Epithelial cell of esophagus (primary cell): Measurements from ENCODE around the gene FAF1.
A peak's percentile ranks its signal among the peaks of the same experiment; 100 is the strongest.
"Not testable (repeated sequence)": the region's sequence is repeated elsewhere in the genome, so short reads cannot be mapped to it uniquely, and the experiment has no call there.

ENCODE experiments used
- DNase-seq: peaks from one replicate; pipeline ENCODE4 v3.0.0; 2010; ENCODE audit warnings: low read depth
- H3K4me3 ChIP-seq: 2 replicates; pipeline ENCODE4 v1.5.1; 2011; ENCODE audit warnings: mild to moderate bottlenecking, low read length, control low read depth
- CTCF ChIP-seq: IDR thresholded peaks from 2 replicates; pipeline ENCODE4 v1.5.1; 2011; ENCODE audit warnings: low read depth, mild to moderate bottlenecking, low read length, control low read depth, inconsistent platforms; ENCODE audit not compliant: insufficient read depth; ENCODE audit errors: missing control alignments

The FAF1 gene

GRCh38 chr1:50959303-50959912, 659 bp downstream of the FAF1 start:
- TF ChIP-seq CTCF: no peak
- peak overlapping the region; percentile 63 for H3K4me3 ChIP-seq
- peak; percentile 65 for DNase-seq

GRCh38 chr1:50955116-50955515, 5.0 kb downstream of the FAF1 start:
- no peak for DNase-seq
- TF ChIP-seq CTCF: no peak
- H3K4me3 ChIP-seq: no peak overlapping the region

- H3K4me3 ChIP-seq, DNase-seq: not testable (repeated sequence)
Observed at GRCh38 chr1:50952566-50952965, 7.5 kb downstream of the FAF1 start.

- TF ChIP-seq CTCF: no peak
- no peak overlapping the region for H3K4me3 ChIP-seq
- DNase-seq: no peak
Observed at GRCh38 chr1:50950396-50950795, 9.7 kb downstream of the FAF1 start.

- TF ChIP-seq CTCF: no peak
- no peak for DNase-seq
- no peak overlapping the region for H3K4me3 ChIP-seq
Observed at GRCh38 chr1:50949286-50949982, 10.6 kb downstream of the FAF1 start.

GRCh38 chr1:50942334-50942733, 17.7 kb downstream of the FAF1 start:
- no peak for DNase-seq
- no peak overlapping the region for H3K4me3 ChIP-seq
- no peak for TF ChIP-seq CTCF

GRCh38 chr1:50940291-50940690, 19.8 kb downstream of the FAF1 start:
- no peak overlapping the region for H3K4me3 ChIP-seq
- no peak for TF ChIP-seq CTCF
- peak; percentile 41 for DNase-seq
